Fibroblast of lung (primary cell): ENCODE measurements around the gene DENND1A. TPM values are rescaled to one million over a fixed set of nuclear protein-coding genes. Genes with fewer than 3 reads are reported as not detected.

Source experiments
- DNase-seq, 2 donors: peaks; one replicate each; pipeline versions ENCODE4 v3.0.0 to v3.0.0-alpha.2; 2010; ENCODE audit warnings: low read depth in 2 of 2
- H2AFZ ChIP-seq: 2 replicates; pipeline ENCODE4 v1.5.1; 2012; ENCODE audit warnings: low read length, control low read depth, inconsistent platforms
- H3K27ac ChIP-seq: 2 replicates; pipeline ENCODE4 v1.5.1; 2011; ENCODE audit warnings: low read length, control low read depth; ENCODE audit not compliant: insufficient read depth
- H3K27me3 ChIP-seq: 2 replicates; pipeline ENCODE4 v1.5.1; 2011; ENCODE audit warnings: mild to moderate bottlenecking, low read length; ENCODE audit not compliant: control insufficient read depth, insufficient read depth
- H3K36me3 ChIP-seq: 2 replicates; pipeline ENCODE4 v1.5.1; 2011; ENCODE audit warnings: low read length; ENCODE audit not compliant: control insufficient read depth, insufficient read depth
- H3K4me1 ChIP-seq: 2 replicates; pipeline ENCODE4 v1.5.1; 2011; ENCODE audit warnings: low read length; ENCODE audit not compliant: control insufficient read depth, insufficient read depth; ENCODE audit errors: extremely low read depth
- H3K4me2 ChIP-seq: 2 replicates; pipeline ENCODE4 v1.5.1; 2011; ENCODE audit warnings: low read length, control low read depth; ENCODE audit not compliant: insufficient read depth; ENCODE audit errors: extremely low read depth
- H3K4me3 ChIP-seq, 4 experiments: fragments of 200-600 bp in 1 of 4; sonication (generic) in 1 of 4; replicated peaks in 1 of 4; 2 replicates each; pipeline ENCODE4 v1.5.1; 2011 to 2016; ENCODE audit warnings: low read length in 4 of 4, low read depth in 3 of 4, mild to moderate bottlenecking in 3 of 4, control low read depth in 2 of 4, inconsistent platforms in 1 of 4, mixed read lengths in 1 of 4; ENCODE audit not compliant: insufficient read depth in 1 of 4; ENCODE audit errors: control extremely low read depth in 1 of 4
- H3K79me2 ChIP-seq: 2 replicates; pipeline ENCODE4 v1.5.1; 2012; ENCODE audit warnings: mild to moderate bottlenecking, low read length, inconsistent platforms; ENCODE audit not compliant: control insufficient read depth, insufficient read depth
- H3K9ac ChIP-seq: 2 replicates; pipeline ENCODE4 v1.5.1; 2011; ENCODE audit warnings: mild to moderate bottlenecking, low read length, control low read depth; ENCODE audit not compliant: insufficient read depth
- H3K9me3 ChIP-seq: 2 replicates; pipeline ENCODE4 v1.5.1; 2012; ENCODE audit warnings: low read depth, low read length; ENCODE audit not compliant: control insufficient read depth, insufficient read depth
- H4K20me1 ChIP-seq: 2 replicates; pipeline ENCODE4 v1.5.1; 2011; ENCODE audit warnings: low read length; ENCODE audit not compliant: control insufficient read depth, insufficient read depth; ENCODE audit errors: extremely low read depth
- CTCF ChIP-seq, 2 donors: IDR thresholded peaks in 1 of 2; conservative IDR thresholded peaks in 1 of 2; 1 replicate in 1 of 2; 2 replicates in 1 of 2; pipeline ENCODE4 v1.5.1; 2011 to 2012; ENCODE audit warnings: low read length in 2 of 2, control low read depth in 1 of 2, inconsistent platforms in 1 of 2, low read depth in 1 of 2, mild to moderate bottlenecking in 1 of 2
- EZH2 ChIP-seq: IDR thresholded peaks from 2 replicates; pipeline ENCODE4 v1.5.1; 2012; ENCODE audit warnings: low read length, control low read depth, mild to moderate bottlenecking; ENCODE audit errors: missing control alignments
- polyA plus RNA-seq, 2 donors: library from polyadenylated mRNA; depleted of rRNA in 1 of 2; stranded (reverse) in 1 of 2; unstranded in 1 of 2; fragments of >200 nt; gene quantifications; 2 replicates each; pipeline ENCODE4 v1.2.1, GENCODE V29; 2011 to 2012; ENCODE audit warnings: missing spikeins in 1 of 2
- total RNA-seq: library from RNA; depleted of rRNA; stranded (reverse); fragments of >200 nt; gene quantifications from 2 replicates; pipeline ENCODE4 v1.2.1, GENCODE V29; 2014

DENND1A gene
- total and polyA plus RNA-seq, 2 donors (not counting 1 experiment from before 2014, with no cell fraction given) = 13.0 to 18.3 TPM

DNA sequence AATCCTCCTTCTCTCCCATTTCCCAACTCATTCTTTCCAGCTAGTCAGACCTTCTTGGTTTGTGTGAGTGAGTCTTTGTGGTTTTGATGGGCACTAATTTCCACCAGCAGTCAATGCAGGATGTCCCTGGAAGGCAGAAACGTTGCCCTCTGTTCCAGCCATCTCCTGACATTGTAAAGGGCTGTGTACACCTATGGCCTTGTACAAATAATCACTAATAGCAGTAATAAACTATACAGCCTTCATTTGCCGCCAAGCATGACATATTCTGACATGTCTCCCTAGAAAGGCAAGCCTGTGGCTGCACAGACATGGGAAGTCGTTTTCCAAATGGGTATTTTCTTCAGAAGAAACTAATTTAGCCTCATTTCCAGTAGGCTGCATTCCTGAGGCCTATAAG is 18.4 kb upstream of the DENND1A start:
- Histone ChIP-seq H3K36me3 (no peaks in the 10 kb centered on the region), H3K27me3 (no peaks in the 10 kb centered on the region), H4K20me1 (no peaks in the 10 kb centered on the region), H3K79me2 (no peaks in the 10 kb centered on the region), H3K9me3 (no peaks in the 10 kb centered on the region), H3K4me1 (no peaks in the 10 kb centered on the region), H3K4me3 (no peak overlapping the region), H3K4me2 (no peak overlapping the region), H3K27ac (no peak overlapping the region), H3K9ac (no peak overlapping the region), H2AFZ (no peak overlapping the region)
- DNase-seq = no peak
- no peak for TF ChIP-seq EZH2
- TF ChIP-seq CTCF (conservative IDR thresholded peaks at IDR 0.05 in 1 of 2, IDR thresholded peaks at IDR 0.05 in 1 of 2; ENCODE audit: low read depth in 1 of 2, low read length in 2 of 2) = no peak

GRCh38 chr9:123947326-123947725 is 17.4 kb upstream of the DENND1A start:
- TF ChIP-seq EZH2 = no peak
- no peak for TF ChIP-seq CTCF (conservative IDR thresholded peaks at IDR 0.05 in 1 of 2, IDR thresholded peaks at IDR 0.05 in 1 of 2; ENCODE audit: low read depth in 1 of 2, low read length in 2 of 2)
- no peaks in the 10 kb centered on the region for H3K9me3 ChIP-seq
- no peak overlapping the region for H2AFZ ChIP-seq

GRCh38 chr9:123946101-123946821 is 16.3 kb upstream of the DENND1A start:
- H4K20me1 ChIP-seq = no peaks in the 10 kb centered on the region
- no peaks in the 10 kb centered on the region for H3K9me3 ChIP-seq
- no peak for DNase-seq
- H3K27me3 ChIP-seq = no peaks in the 10 kb centered on the region
- H3K9ac ChIP-seq = no peak overlapping the region
- H3K4me2 ChIP-seq = no peak overlapping the region
- H3K27ac ChIP-seq = no peak overlapping the region
- no peak overlapping the region for H2AFZ ChIP-seq
- no peaks in the 10 kb centered on the region for H3K79me2 ChIP-seq
- H3K36me3 ChIP-seq = no peaks in the 10 kb centered on the region
- TF ChIP-seq CTCF (conservative IDR thresholded peaks at IDR 0.05 in 1 of 2, IDR thresholded peaks at IDR 0.05 in 1 of 2; ENCODE audit: low read depth in 1 of 2, low read length in 2 of 2) (no peak), EZH2 (no peak)
- H3K4me1 ChIP-seq = no peaks in the 10 kb centered on the region
- no peak overlapping the region for H3K4me3 ChIP-seq

More at GRCh38 chr9:123947326-123947725, 17.4 kb upstream of the DENND1A start:
- H3K27me3 ChIP-seq = no peaks in the 10 kb centered on the region
- no peaks in the 10 kb centered on the region for H3K4me1 ChIP-seq
- DNase-seq = no peak
- no peak overlapping the region for H3K27ac ChIP-seq
- H3K36me3 ChIP-seq = no peaks in the 10 kb centered on the region
- no peak overlapping the region for H3K9ac ChIP-seq
- H3K4me2 ChIP-seq = no peak overlapping the region
- no peaks in the 10 kb centered on the region for H3K79me2 ChIP-seq
- no peak overlapping the region for H3K4me3 ChIP-seq
- H4K20me1 ChIP-seq = no peaks in the 10 kb centered on the region
